PFSK-1 (cell line): Measurements from ENCODE around the gene CYREN.

Experiments used
- FOXP2 ChIP-seq: optimal IDR thresholded peaks from 2 replicates; pipeline ENCODE3; 2011; ENCODE audit warnings: borderline replicate concordance, control low read depth, inconsistent platforms; ENCODE audit not compliant: insufficient read depth; ENCODE audit errors: extremely low read length, extremely low read depth
- POLR2AphosphoS5 ChIP-seq: IDR thresholded peaks from 2 replicates; pipeline ENCODE4 v1.6.1; 2012; ENCODE audit warnings: low read depth, mild to moderate bottlenecking, control low read depth, low read length, moderate library complexity
- SIN3A ChIP-seq: IDR thresholded peaks from 2 replicates; pipeline ENCODE4 v1.6.1; 2012; ENCODE audit warnings: mild to moderate bottlenecking, low read length, moderate library complexity, borderline replicate concordance; ENCODE audit not compliant: insufficient read depth
- TAF1 ChIP-seq: IDR thresholded peaks from 2 replicates; pipeline ENCODE4 v1.6.1; 2012; ENCODE audit warnings: low read length, control low read depth, borderline replicate concordance; ENCODE audit not compliant: insufficient read depth
- TF ChIP-seq, protein P1 (sequence below), 2 experiments: IDR thresholded peaks; 2 replicates each; pipeline versions ENCODE4 v1.6.1 to v1.8.0; 2011 to 2012; ENCODE audit warnings: low read depth in 2 of 2, low read length in 2 of 2, control low read depth in 1 of 2, inconsistent platforms in 1 of 2, mild to moderate bottlenecking in 1 of 2, moderate library complexity in 1 of 2; ENCODE audit not compliant: insufficient read depth in 1 of 2

Gene CYREN

DNA sequence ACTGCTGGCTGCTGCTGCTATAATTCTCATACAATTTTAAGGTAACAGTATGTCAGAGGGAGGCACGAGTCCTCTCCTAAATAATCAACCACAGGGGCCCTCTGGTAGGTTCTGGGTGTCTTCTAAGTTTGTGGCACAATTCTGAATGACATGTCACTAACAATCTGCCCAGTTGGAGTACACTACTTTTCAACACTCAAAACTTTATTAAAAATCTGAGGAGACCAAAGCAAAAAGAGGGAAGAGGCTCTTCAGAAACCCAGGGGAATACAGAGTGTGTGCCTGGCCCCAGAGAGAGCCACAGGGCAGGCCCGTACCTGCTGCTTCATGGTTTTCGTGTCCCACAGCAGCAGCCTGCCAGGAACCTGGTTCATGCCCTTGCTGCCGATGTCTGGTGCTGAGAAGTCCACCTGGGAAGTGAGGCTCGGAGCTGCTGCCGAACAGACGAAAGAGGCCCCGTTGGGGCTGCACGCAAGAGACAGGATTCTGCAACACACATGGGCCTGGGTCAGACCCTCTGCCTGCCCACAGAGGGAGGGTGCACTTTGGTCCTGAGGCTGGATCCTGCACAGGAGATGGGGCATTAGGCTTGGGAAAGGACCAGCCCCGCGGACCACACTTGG is 22.5 kb upstream of the CYREN start:
- TF ChIP-seq TAF1 (no peak), POLR2AphosphoS5 (no peak), FOXP2 (no peak), SIN3A (no peak)
- TF ChIP-seq, protein P1, sequence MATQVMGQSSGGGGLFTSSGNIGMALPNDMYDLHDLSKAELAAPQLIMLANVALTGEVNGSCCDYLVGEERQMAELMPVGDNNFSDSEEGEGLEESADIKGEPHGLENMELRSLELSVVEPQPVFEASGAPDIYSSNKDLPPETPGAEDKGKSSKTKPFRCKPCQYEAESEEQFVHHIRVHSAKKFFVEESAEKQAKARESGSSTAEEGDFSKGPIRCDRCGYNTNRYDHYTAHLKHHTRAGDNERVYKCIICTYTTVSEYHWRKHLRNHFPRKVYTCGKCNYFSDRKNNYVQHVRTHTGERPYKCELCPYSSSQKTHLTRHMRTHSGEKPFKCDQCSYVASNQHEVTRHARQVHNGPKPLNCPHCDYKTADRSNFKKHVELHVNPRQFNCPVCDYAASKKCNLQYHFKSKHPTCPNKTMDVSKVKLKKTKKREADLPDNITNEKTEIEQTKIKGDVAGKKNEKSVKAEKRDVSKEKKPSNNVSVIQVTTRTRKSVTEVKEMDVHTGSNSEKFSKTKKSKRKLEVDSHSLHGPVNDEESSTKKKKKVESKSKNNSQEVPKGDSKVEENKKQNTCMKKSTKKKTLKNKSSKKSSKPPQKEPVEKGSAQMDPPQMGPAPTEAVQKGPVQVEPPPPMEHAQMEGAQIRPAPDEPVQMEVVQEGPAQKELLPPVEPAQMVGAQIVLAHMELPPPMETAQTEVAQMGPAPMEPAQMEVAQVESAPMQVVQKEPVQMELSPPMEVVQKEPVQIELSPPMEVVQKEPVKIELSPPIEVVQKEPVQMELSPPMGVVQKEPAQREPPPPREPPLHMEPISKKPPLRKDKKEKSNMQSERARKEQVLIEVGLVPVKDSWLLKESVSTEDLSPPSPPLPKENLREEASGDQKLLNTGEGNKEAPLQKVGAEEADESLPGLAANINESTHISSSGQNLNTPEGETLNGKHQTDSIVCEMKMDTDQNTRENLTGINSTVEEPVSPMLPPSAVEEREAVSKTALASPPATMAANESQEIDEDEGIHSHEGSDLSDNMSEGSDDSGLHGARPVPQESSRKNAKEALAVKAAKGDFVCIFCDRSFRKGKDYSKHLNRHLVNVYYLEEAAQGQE (IDR thresholded peaks at IDR 0.05; ENCODE audit: insufficient read depth in 1 of 2, low read depth in 2 of 2, low read length in 2 of 2): no peak

DNA sequence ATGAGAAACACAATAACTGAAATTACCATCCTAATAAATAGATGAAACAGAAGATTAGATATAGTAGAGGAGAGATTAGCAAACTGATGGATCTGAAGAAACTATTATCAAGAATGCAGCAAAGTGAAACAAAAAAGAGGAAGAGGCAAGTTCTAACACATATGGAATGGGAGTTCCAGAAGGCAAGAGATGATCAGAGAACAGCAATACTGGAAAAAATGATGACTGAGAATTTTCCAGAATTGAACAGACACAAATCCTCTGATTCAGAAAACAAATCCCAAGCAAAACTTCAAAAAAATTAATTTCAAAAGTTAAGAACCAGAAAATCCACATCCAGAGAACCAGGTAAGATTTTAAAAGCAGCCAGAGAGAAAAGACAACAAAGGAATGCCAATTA is 20.2 kb upstream of the CYREN start:
- TF ChIP-seq POLR2AphosphoS5 (no peak), FOXP2 (no peak), TAF1 (no peak), SIN3A (no peak)
- TF ChIP-seq, protein P1 (IDR thresholded peaks at IDR 0.05; ENCODE audit: insufficient read depth in 1 of 2, low read depth in 2 of 2, low read length in 2 of 2): no peak

DNA sequence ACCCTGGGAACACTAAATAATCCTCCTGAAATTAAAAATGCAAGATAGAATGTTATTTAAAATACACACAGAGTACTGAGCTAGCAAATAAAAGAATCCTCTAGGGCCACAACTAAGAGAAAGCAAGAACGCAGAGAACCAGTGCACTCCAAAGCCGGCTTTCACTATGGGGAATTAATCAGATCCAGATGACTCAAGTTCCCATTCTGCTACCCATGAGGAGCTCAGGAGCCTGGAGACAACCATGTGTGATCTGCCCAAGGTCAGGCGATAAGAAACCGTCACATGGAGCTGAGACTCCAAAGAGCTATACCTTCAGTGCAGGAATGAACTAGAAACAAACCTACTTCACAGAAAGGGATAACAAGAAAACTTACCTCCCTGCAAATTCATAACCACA is 19.5 kb upstream of the CYREN start:
- TF ChIP-seq POLR2AphosphoS5 (no peak), TAF1 (no peak), SIN3A (no peak), FOXP2 (no peak)
- TF ChIP-seq, protein P1 (IDR thresholded peaks at IDR 0.05; ENCODE audit: insufficient read depth in 1 of 2, low read depth in 2 of 2, low read length in 2 of 2): no peak

DNA sequence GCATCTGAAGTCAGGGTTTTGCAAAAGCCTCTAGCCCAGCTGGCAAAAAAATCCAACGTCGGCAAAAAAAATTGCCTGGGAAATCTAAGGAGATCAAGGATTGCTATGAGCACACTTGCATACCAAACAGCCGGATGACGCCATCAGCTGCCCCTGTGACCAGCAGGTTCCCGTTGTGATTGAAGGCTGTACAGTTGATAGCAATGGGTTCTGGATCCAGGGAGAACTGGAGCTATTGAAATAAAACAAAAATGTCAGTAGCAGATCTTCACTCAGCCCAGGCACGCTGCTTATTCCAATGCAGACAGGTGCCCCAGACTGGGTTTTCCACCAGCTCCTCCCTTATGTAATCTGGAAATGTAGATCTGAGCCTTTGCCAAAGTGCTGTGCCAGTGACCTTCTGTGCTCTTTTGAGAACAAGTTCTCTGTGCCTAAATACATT is 18.7 kb upstream of the CYREN start:
- no peak for TF ChIP-seq SIN3A
- no peak for TF ChIP-seq TAF1
- TF ChIP-seq, protein P1 (IDR thresholded peaks at IDR 0.05; ENCODE audit: insufficient read depth in 1 of 2, low read depth in 2 of 2, low read length in 2 of 2): no peak
- no peak for TF ChIP-seq POLR2AphosphoS5
- no peak for TF ChIP-seq FOXP2
